Stomach (tissue), 4 donors: ENCODE results near the gene CCDC3.

Experiments used
- EP300 ChIP-seq: sonication (generic); formaldehyde crosslinking; IDR thresholded peaks from one replicate; pipeline ENCODE4 v1.6.1; 2017; ENCODE audit warnings: antibody characterized with exemption
- POLR2A ChIP-seq, 4 donors: fragments of 450-650 bp; IDR thresholded peaks; one replicate each; pipeline ENCODE4 v1.6.1; 2016; ENCODE audit warnings: antibody characterized with exemption in 4 of 4, control low read depth in 2 of 4, mild to moderate bottlenecking in 1 of 4, moderate library complexity in 1 of 4
- POLR2AphosphoS5 ChIP-seq, 3 donors: sonication (generic); formaldehyde crosslinking; IDR thresholded peaks; one replicate each; pipeline ENCODE4 v1.6.1; 2016; ENCODE audit warnings: antibody characterized with exemption in 3 of 3
- TF ChIP-seq, protein P1 (sequence below), 7 experiments: fragments of 450-650 bp in 4 of 7; fragments of 200-600 bp in 3 of 7; sonication (generic) in 3 of 7; IDR thresholded peaks; one replicate each; pipeline ENCODE4 v1.5.1; 2016 to 2019; ENCODE audit warnings: antibody characterized with exemption in 7 of 7, control low read depth in 2 of 7, mild to moderate bottlenecking in 1 of 7

DNA sequence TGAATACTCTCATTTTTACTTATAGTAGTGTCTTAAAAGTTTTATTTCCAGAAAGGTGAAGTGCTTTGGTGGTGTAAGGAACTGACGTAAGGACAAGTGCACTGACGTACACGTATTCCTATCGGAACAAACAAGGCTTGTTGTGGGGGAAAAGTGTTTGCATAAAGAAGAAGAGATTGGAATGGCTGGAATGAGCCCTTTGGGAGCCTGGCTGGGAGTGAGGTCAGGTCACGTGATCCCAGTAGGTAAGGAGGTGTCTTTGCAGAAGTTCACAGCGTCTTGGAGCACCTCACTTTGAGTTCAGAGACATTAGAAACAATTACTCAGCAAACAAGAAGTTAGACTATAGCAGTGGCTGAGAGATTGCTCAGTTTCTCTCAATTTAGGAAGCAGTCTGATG is 104.2 kb downstream of the CCDC3 start:
- TF ChIP-seq POLR2A (IDR thresholded peaks at IDR 0.05) (no peak), POLR2AphosphoS5 (IDR thresholded peaks at IDR 0.05) (no peak), EP300 (no peak)
- TF ChIP-seq, protein P1, sequence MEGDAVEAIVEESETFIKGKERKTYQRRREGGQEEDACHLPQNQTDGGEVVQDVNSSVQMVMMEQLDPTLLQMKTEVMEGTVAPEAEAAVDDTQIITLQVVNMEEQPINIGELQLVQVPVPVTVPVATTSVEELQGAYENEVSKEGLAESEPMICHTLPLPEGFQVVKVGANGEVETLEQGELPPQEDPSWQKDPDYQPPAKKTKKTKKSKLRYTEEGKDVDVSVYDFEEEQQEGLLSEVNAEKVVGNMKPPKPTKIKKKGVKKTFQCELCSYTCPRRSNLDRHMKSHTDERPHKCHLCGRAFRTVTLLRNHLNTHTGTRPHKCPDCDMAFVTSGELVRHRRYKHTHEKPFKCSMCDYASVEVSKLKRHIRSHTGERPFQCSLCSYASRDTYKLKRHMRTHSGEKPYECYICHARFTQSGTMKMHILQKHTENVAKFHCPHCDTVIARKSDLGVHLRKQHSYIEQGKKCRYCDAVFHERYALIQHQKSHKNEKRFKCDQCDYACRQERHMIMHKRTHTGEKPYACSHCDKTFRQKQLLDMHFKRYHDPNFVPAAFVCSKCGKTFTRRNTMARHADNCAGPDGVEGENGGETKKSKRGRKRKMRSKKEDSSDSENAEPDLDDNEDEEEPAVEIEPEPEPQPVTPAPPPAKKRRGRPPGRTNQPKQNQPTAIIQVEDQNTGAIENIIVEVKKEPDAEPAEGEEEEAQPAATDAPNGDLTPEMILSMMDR (IDR thresholded peaks at IDR 0.05), result no peak
